Measurements from ENCODE around the gene MLLT10. TPM values are rescaled to one million over a fixed set of nuclear protein-coding genes. Genes with fewer than 3 reads are reported as not detected.

The MLLT10 gene
- total RNA-seq, 1 donor, result 37.6 TPM

DNA sequence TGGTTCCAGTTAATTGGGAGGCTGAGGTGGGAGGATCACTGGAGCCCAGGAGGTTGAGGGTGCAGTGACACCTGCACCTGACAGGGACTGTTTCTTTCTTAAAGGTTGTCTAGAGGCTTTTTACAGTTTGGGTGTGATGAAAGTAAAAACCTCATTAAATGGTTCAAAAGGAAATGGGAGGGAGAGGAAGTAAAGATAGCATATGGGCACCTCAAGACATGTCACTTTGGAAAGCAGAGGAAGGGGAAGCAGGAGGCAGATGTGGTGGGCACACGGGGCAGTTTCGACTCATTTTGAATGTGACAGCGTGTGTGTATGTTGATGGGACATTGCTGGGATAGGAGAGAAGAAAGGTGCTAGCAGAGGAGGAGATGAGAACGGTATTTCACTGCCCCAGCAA lies 203.1 kb downstream of the MLLT10 start:
- DNase-seq (ENCODE audit: insufficient read length, low spot score, missing footprints), result no peak
- H3K4me1 ChIP-seq (ENCODE audit: insufficient read depth, low read length), result peaks cover 9% of the 10 kb centered on the region
- no peak overlapping the region for H2AFZ ChIP-seq (ENCODE audit: low read length)
- no peaks in the 10 kb centered on the region for H4K20me1 ChIP-seq (ENCODE audit: insufficient read depth, low read length)
- no peak overlapping the region for H3K27ac ChIP-seq (ENCODE audit: low read depth, low read length)
- H3K4me2 ChIP-seq (ENCODE audit: insufficient read depth, low read length), result no peak overlapping the region
- no peaks in the 10 kb centered on the region for H3K27me3 ChIP-seq (ENCODE audit: insufficient read depth, low read length)
- H3K9me3 ChIP-seq (ENCODE audit: low read depth, low read length), result no peaks in the 10 kb centered on the region
- peaks cover 51% of the 10 kb centered on the region for H3K36me3 ChIP-seq (ENCODE audit: insufficient read depth, low read length)
- no peak overlapping the region for H3K4me3 ChIP-seq (ENCODE audit: insufficient read depth, low read length)
- TF ChIP-seq, protein P1, sequence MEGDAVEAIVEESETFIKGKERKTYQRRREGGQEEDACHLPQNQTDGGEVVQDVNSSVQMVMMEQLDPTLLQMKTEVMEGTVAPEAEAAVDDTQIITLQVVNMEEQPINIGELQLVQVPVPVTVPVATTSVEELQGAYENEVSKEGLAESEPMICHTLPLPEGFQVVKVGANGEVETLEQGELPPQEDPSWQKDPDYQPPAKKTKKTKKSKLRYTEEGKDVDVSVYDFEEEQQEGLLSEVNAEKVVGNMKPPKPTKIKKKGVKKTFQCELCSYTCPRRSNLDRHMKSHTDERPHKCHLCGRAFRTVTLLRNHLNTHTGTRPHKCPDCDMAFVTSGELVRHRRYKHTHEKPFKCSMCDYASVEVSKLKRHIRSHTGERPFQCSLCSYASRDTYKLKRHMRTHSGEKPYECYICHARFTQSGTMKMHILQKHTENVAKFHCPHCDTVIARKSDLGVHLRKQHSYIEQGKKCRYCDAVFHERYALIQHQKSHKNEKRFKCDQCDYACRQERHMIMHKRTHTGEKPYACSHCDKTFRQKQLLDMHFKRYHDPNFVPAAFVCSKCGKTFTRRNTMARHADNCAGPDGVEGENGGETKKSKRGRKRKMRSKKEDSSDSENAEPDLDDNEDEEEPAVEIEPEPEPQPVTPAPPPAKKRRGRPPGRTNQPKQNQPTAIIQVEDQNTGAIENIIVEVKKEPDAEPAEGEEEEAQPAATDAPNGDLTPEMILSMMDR (IDR thresholded peaks at IDR 0.05; ENCODE audit: extremely low read depth, low read depth, low read length), result no peak
- H3K79me2 ChIP-seq (ENCODE audit: insufficient read depth, low read length), result peaks cover 3% of the 10 kb centered on the region

DNA sequence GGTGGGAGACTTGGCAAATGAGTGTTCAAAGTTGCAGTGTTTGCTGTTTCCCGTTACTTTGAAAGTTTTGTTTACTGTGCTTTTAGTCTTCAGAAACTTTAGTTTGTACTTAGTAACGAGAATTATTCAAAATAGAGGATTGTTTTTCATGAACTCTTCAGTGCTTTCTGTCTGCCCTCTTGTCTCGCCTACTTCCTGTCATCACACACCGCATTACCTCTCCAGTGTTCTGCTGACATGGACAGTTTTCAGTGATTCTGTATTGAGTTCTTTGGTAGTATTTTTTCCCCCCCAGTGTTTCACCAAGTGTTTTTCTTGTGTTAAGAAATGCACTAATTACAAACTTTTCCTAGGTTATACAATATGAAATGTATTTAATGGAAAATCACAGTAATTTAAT lies 207.0 kb downstream of the MLLT10 start:
- no peaks in the 10 kb centered on the region for H3K27me3 ChIP-seq (ENCODE audit: insufficient read depth, low read length)
- no peak overlapping the region for H3K4me2 ChIP-seq (ENCODE audit: insufficient read depth, low read length)
- no peaks in the 10 kb centered on the region for H3K9me3 ChIP-seq (ENCODE audit: low read depth, low read length)
- no peak overlapping the region for H3K4me3 ChIP-seq (ENCODE audit: insufficient read depth, low read length)
- no peaks in the 10 kb centered on the region for H3K4me1 ChIP-seq (ENCODE audit: insufficient read depth, low read length)
- no peak overlapping the region for H3K27ac ChIP-seq (ENCODE audit: low read depth, low read length)
- no peak for DNase-seq (ENCODE audit: insufficient read length, low spot score, missing footprints)
- peaks cover 62% of the 10 kb centered on the region for H3K36me3 ChIP-seq (ENCODE audit: insufficient read depth, low read length)
- no peaks in the 10 kb centered on the region for H4K20me1 ChIP-seq (ENCODE audit: insufficient read depth, low read length)
- H2AFZ ChIP-seq (ENCODE audit: low read length), result no peak overlapping the region
- TF ChIP-seq, protein P1 (IDR thresholded peaks at IDR 0.05; ENCODE audit: extremely low read depth, low read depth, low read length), result no peak
- H3K79me2 ChIP-seq (ENCODE audit: insufficient read depth, low read length), result peaks cover 3% of the 10 kb centered on the region

DNA sequence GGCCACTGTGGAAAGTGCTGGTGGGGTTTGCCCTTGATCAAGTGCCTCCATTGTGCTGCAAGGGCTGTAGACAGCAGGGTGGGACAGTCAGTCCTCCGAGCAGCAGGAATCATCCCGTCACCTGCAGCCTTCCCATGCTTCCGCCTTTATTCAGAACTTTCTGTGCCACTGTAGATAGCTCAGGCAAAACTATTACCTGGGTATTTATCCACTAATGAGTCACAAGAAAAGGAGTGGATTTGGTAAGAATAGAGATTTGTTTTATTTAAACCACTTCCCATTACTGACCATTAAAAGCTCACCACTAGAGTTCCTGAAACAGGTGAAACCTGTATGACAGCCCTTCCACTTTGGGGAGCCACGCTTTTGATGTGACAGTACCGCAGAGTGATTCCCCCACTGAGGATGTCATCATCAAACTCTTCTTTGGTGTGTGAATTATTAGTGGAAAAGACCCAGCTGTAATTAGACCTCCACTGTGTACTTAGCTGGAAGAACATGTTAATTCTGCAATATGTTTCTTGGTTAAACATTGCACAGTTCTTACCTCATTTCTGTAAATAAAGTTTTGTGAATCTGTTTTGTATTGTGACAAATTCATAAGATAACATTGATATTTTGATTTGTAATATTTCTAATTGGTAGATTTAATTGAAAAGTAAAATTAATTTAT lies 208.8 kb downstream of the MLLT10 start:
- Histone ChIP-seq H3K36me3 (ENCODE audit: insufficient read depth, low read length) (peaks cover 53% of the 10 kb centered on the region), H3K4me2 (ENCODE audit: insufficient read depth, low read length) (no peak overlapping the region), H3K4me3 (ENCODE audit: insufficient read depth, low read length) (no peak overlapping the region), H3K27me3 (ENCODE audit: insufficient read depth, low read length) (no peaks in the 10 kb centered on the region), H3K9me3 (ENCODE audit: low read depth, low read length) (no peaks in the 10 kb centered on the region), H3K27ac (ENCODE audit: low read depth, low read length) (no peak overlapping the region), H3K4me1 (ENCODE audit: insufficient read depth, low read length) (no peaks in the 10 kb centered on the region), H3K79me2 (ENCODE audit: insufficient read depth, low read length) (no peaks in the 10 kb centered on the region), H4K20me1 (ENCODE audit: insufficient read depth, low read length) (no peaks in the 10 kb centered on the region), H2AFZ (ENCODE audit: low read length) (no peak overlapping the region)
- no peak for DNase-seq (ENCODE audit: insufficient read length, low spot score, missing footprints)
- TF ChIP-seq, protein P1 (IDR thresholded peaks at IDR 0.05; ENCODE audit: extremely low read depth, low read depth, low read length), result no peak

DNA sequence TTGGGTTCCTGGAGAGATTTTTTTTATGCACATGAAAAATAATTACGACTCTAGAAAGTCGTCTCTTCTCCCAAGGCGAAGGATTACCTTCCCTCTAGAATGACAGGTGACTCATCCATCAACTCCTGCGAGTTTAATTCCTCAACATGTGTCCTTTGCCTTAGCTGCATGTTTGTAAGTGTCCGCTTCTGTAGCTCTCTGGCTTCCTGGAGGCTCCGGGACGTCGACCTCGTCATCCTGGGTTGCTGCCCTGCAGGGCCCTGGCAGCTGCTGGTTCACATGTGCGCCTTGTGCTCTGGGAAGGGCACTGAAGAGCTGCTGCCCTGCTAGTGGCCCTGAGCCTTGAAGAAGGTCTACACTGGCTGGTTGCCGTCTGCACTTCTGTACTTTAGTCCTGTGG lies 210.2 kb downstream of the MLLT10 start:
- Histone ChIP-seq H3K27me3 (ENCODE audit: insufficient read depth, low read length) (no peaks in the 10 kb centered on the region), H3K79me2 (ENCODE audit: insufficient read depth, low read length) (no peaks in the 10 kb centered on the region), H3K4me2 (ENCODE audit: insufficient read depth, low read length) (no peak overlapping the region), H3K36me3 (ENCODE audit: insufficient read depth, low read length) (peaks cover 43% of the 10 kb centered on the region), H3K4me1 (ENCODE audit: insufficient read depth, low read length) (no peaks in the 10 kb centered on the region), H3K27ac (ENCODE audit: low read depth, low read length) (no peak overlapping the region), H4K20me1 (ENCODE audit: insufficient read depth, low read length) (no peaks in the 10 kb centered on the region), H3K9me3 (ENCODE audit: low read depth, low read length) (no peaks in the 10 kb centered on the region), H2AFZ (ENCODE audit: low read length) (no peak overlapping the region), H3K4me3 (ENCODE audit: insufficient read depth, low read length) (no peak overlapping the region)
- TF ChIP-seq, protein P1 (IDR thresholded peaks at IDR 0.05; ENCODE audit: extremely low read depth, low read depth, low read length), result no peak
- no peak for DNase-seq (ENCODE audit: insufficient read length, low spot score, missing footprints)

Measured in osteoblast (primary cell).